NCI-H2081 (cell line): Measurements from ENCODE around the gene GTF3C6.
"Not testable (repeated sequence)": the region's sequence is repeated elsewhere in the genome, so short reads cannot be mapped to it uniquely, and the experiment has no call there.

ENCODE experiments used
- DNase-seq, 2 experiments: peaks; one replicate each; lab custom pipeline; 2025; lab: John Stamatoyannopoulos, UW

GTF3C6 gene

GRCh38 chr6:110958329-110959192 lies at the start of gene GTF3C6:
Gene GTF3C6, plus strand, starts transcription at chr6:110958706. Its CDS starts 64 bp downstream, at chr6:110958770.
- peak; percentile 82 to 87 for DNase-seq

GRCh38 chr6:110930781-110931180 lies 27.7 kb upstream of the GTF3C6 start:
- DNase-seq: no peak

- no peak for DNase-seq
Measured at GRCh38 chr6:110933912-110934311, 24.6 kb upstream of the GTF3C6 start.

GRCh38 chr6:110934381-110934898 lies 24.1 kb upstream of the GTF3C6 start:
- no peak for DNase-seq

DNA sequence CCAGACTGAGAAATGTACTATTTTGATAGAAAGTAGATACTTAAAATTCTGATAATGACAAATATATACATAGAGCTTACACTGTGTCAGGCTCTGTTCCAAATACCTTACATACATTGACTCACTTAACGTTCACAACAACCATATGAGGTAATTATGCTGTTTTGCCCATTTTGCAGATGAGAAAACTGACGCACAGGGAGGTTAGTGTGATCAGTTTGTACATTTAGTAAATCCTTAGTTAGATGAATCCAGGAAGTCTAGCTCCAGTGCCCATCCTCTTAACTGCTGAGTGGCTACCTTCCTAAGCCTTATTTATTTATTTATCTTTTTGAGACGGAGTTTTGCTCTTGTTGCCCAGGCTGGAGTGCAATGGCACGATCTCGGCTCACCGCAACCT lies 23.3 kb upstream of the GTF3C6 start:
- no peak for DNase-seq

- no peak for DNase-seq
Measured at GRCh38 chr6:110938171-110938570, 20.3 kb upstream of the GTF3C6 start.

DNA sequence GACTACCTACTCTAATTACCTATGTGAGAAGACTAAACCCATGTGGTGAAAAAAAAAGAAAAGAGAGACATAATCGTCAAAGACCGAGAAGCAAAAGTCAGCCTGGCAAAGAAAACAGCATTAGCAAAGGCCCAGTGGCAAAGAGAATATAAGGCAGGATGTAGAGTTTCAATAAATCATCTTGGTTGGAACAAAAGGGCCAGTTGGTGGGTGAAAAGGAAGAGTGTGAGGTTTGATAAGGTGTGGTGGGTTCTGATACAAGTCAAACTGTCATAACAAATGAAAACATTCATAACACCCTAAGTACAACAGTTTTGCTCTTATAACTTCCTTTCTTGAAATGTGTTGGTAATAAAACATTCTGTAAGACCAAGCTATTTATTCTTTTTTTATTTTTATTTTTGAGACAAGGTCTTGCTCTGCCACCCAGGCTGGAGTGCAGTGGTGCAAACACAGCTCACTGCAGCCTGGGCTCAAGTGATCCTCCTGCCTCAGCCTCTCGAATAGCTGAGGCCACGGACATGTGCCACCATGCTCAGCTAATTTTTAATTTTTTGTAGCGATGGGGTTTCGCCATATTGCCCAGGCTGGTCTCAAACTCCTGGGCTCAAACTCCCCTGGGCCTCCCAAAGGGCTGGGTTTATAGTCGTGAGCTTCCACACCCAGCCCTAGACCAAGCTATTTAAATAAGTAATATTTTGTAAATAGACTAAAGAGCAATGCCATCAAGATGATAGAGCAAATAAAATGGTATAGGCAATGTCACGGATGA lies 18.9 kb upstream of the GTF3C6 start:
- DNase-seq: no peak

GRCh38 chr6:110944681-110945151 lies 13.8 kb upstream of the GTF3C6 start:
- DNase-seq: no peak

GRCh38 chr6:110946498-110946897 lies 12.0 kb upstream of the GTF3C6 start:
- no peak for DNase-seq

DNA sequence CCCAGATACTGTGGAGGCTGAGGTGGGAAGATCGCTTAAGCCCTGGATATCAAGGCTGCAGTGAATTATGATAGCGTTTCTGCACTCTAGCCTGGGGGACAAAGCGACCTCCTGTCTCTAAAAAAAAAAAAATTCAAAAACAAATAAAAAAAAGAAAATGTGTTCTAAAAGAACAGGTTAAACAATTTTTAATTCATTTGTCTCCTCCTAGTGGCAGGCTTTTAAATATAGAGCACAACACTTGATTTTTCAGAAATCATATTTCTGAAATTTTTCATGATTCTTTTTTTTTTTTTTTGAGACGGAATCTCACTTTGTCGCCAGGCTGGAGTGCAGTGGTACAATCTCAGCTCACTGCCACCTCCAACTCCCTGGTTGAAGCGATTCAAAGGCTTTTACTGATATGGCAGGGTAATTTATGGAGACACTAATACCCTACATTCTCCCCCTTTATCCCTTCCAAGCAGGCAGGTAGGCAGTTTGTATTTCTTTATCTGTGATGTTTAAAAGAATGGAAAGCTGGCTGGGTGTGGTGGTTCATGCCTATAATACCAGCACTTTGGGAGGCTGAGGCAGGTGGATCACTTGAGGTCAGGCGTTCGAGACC lies 8.7 kb upstream of the GTF3C6 start:
- DNase-seq: peak in 1 of 2 experiments; percentile 9

GRCh38 chr6:110950440-110950839 lies 8.1 kb upstream of the GTF3C6 start:
- DNase-seq: no peak

GRCh38 chr6:110951008-110951407 lies 7.5 kb upstream of the GTF3C6 start:
- DNase-seq: no peak

DNA sequence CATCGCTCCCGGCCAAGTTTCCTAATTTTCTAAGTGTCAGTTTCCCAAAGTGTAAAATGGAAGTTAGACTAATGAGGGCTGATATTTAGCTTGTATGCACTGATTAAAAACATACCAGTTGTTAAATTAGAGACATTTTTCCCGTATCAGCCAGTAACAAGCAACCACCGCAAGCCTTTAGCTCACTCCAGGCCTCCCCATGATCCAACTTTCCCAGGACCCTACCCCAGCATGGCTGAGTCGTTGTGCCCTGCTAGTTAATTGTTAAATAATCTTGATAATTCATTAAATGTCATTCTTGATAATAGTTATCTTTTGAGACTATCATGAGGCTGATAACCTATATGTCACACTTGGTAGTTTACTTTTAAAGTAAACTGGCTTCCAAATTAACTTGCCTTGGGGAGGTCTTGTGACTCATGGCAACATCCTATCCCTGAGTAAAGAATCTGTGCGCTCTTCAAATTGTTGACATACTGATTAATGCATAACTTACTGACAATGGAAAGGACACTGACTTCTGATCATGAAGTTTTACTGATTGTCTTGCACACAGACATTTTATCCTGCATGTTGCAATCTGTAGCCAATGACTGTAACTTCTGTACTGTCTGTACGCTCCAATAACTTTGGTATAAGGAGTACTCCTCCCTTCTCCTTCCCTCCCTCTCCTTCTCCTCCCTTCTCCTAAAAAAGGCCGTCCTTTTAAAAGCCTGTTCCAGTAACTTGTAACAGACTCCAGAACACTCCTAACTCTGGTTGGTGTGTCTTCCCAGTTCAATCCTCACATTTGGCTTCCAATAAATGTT lies 6.3 kb upstream of the GTF3C6 start:
- DNase-seq: no peak

GRCh38 chr6:110953633-110954303 lies 4.7 kb upstream of the GTF3C6 start:
- no peak for DNase-seq

- DNase-seq: no peak
Measured at GRCh38 chr6:110960014-110960390, 1.5 kb downstream of the GTF3C6 start.

DNA sequence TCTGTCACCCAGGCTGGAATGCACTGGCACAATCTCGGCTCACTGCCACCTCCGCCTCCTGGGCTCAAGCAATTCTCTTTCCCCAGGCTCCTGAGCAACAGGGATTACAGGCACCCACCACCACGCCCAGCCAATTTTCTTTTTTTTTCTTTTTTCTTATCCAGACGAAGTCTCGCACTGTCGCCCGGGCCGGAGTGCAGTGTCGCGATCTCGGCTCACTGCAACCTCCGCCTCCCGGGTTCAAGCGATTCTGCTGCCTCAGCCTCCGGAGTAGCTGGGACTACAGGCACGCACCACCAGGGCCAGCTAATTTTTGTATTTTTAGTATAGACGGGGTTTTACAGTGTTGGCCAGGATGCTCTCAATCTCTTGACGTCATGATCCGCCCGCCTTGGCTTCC lies 4.1 kb downstream of the GTF3C6 start:
- not testable (repeated sequence) for DNase-seq

- DNase-seq: no peak
Measured at GRCh38 chr6:110965629-110966229, 7.2 kb downstream of the GTF3C6 start.

DNA sequence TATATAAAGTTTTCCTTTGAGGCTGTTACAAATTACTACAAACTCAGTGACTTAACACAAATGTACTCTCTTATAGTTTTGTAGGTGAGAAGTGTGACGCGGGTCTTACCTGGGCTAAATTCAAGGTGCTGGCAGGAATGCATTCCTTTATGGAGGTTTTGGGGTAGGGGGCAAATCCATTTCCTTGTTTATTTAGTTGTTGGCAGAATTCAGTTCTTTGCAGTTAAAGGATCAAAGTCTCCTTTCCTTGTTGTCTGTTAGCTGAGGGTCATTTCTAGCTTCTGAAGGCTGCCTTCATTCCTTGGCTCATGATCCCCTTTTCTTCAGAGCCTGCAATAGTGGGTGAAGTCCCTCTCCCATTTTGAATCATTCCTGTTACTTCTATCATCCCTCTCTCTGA lies 10.2 kb downstream of the GTF3C6 start:
- not testable (repeated sequence) for DNase-seq

GRCh38 chr6:110971468-110971867 lies 13.0 kb downstream of the GTF3C6 start:
- DNase-seq: no peak

DNA sequence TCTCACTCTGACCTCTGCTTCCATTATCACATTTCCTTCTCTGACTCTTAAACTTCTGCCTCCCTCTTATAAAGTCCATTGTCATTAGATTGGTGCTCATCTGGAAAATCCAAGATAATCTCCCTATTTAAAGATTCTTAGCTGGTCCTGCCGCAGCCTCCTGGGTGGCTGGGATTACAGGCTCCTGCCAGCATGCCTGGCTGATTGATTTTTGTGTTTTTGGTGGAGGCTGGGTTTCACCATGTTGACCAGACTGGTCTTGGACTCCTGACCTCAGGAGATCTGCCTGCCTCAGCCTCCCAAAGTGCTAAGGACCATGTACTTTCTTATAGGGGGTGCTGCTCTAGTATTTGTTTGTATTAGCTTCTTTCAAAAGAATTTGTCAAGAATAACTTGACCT lies 18.1 kb downstream of the GTF3C6 start:
- no peak for DNase-seq
